IMR-90 (cell line): Measurements from ENCODE around the gene SLC25A11. TPM values are rescaled to one million over a fixed set of nuclear protein-coding genes. Genes with fewer than 3 reads are reported as not detected.
A peak's percentile ranks its signal among the peaks of the same experiment; 100 is the strongest.

Experiments used
- ATAC-seq: fragments of 200-7000 bp; cut with Tn5 transposase; 2 replicates; pipeline ENCODE4 v1.9.1; 2020; ENCODE audit warnings: low read depth, mild to moderate bottlenecking, moderate library complexity
- BruUV-seq: library from RNA; stranded (reverse); fragments of 400-500 nt; replicated peaks from 2 replicates; lab custom pipeline; 2021; lab: Mats Ljungman, UMichigan
- CTCF ChIA-PET: fragments of 300-600 bp; formaldehyde crosslinking; extraction: SDS; loops from one replicate; lab custom pipeline; 2021; ENCODE audit warnings: antibody characterized with exemption; lab: Yijun Ruan, JAX
- POLR2A ChIA-PET: fragments of 300-600 bp; sonication (Branson Sonifier 250); formaldehyde crosslinking; loops from one replicate; lab custom pipeline; 2022; ENCODE audit warnings: antibody characterized with exemption; ENCODE audit not compliant: unreplicated experiment; lab: Charles Lee
- DNase-seq: peaks from one replicate; pipeline ENCODE4 v3.0.0; 2013
- H2AFZ ChIP-seq: replicated peaks from 2 replicates; pipeline ENCODE3; 2013; ENCODE audit warnings: low read length, mild to moderate bottlenecking; ENCODE audit not compliant: poor library complexity
- H2AK5ac ChIP-seq: 2 replicates; pipeline ENCODE4 v1.6.1; 2013; ENCODE audit warnings: low read depth, low read length, inconsistent platforms
- H2AK9ac ChIP-seq: replicated peaks from 2 replicates; pipeline ENCODE3; 2013; ENCODE audit warnings: mild to moderate bottlenecking, low read depth, low read length, moderate library complexity; ENCODE audit not compliant: poor library complexity
- H2BK120ac ChIP-seq: 2 replicates; pipeline ENCODE4 v1.6.1; 2013; ENCODE audit warnings: low read depth, low read length, inconsistent platforms
- H2BK15ac ChIP-seq: 3 replicates; pipeline ENCODE4 v1.6.1; 2013; ENCODE audit warnings: low read depth, low read length, inconsistent platforms
- H2BK20ac ChIP-seq: 2 replicates; pipeline ENCODE4 v1.6.1; 2013; ENCODE audit warnings: low read depth, mild to moderate bottlenecking, inconsistent platforms, low read length, moderate library complexity
- H2BK5ac ChIP-seq: 2 replicates; pipeline ENCODE4 v1.6.1; 2013; ENCODE audit warnings: mild to moderate bottlenecking, low read depth, low read length, inconsistent platforms; ENCODE audit not compliant: poor library complexity, severe bottlenecking
- H3K14ac ChIP-seq: replicated peaks from 2 replicates; pipeline ENCODE4 v1.6.1; 2013; ENCODE audit warnings: low read depth, low read length, inconsistent platforms
- H3K18ac ChIP-seq: 2 replicates; pipeline ENCODE4 v1.6.1; 2013; ENCODE audit warnings: low read depth, low read length, control low read depth
- H3K23ac ChIP-seq: 2 replicates; pipeline ENCODE4 v1.6.1; 2013; ENCODE audit warnings: low read depth, low read length, inconsistent platforms
- H3K27ac ChIP-seq: 2 replicates; pipeline ENCODE4 v1.5.1; 2013; ENCODE audit warnings: mild to moderate bottlenecking, control low read depth, low read length; ENCODE audit not compliant: insufficient read depth
- H3K27me3 ChIP-seq: 2 replicates; pipeline ENCODE4 v1.6.1; 2013; ENCODE audit warnings: low read length; ENCODE audit not compliant: control insufficient read depth, insufficient read depth
- H3K36me3 ChIP-seq: 2 replicates; pipeline ENCODE4 v1.6.1; 2013; ENCODE audit warnings: low read length, mixed read lengths; ENCODE audit not compliant: control insufficient read depth, insufficient read depth
- H3K4ac ChIP-seq: 2 replicates; pipeline ENCODE4 v1.6.1; 2013; ENCODE audit warnings: low read depth, low read length, inconsistent platforms
- H3K4me1 ChIP-seq: 2 replicates; pipeline ENCODE4 v1.6.1; 2013; ENCODE audit warnings: low read length, mixed read lengths; ENCODE audit not compliant: control insufficient read depth, insufficient read depth
- H3K4me2 ChIP-seq: 2 replicates; pipeline ENCODE4 v1.6.1; 2013; ENCODE audit warnings: low read depth, mild to moderate bottlenecking, control low read depth, low read length, moderate library complexity
- H3K4me3 ChIP-seq: 2 replicates; pipeline ENCODE4 v1.5.1; 2013; ENCODE audit warnings: low read depth, mild to moderate bottlenecking, control low read depth, low read length, moderate library complexity; ENCODE audit not compliant: insufficient read depth
- H3K56ac ChIP-seq: 2 replicates; pipeline ENCODE4 v1.6.1; 2013; ENCODE audit warnings: low read length, inconsistent platforms; ENCODE audit not compliant: insufficient read depth; ENCODE audit errors: extremely low read depth
- H3K79me1 ChIP-seq, 2 experiments: 2 replicates each; pipeline ENCODE4 v1.6.1; 2013; ENCODE audit warnings: low read length in 2 of 2, inconsistent platforms in 1 of 2, low read depth in 1 of 2
- H3K9ac ChIP-seq: 2 replicates; pipeline ENCODE4 v1.6.1; 2013; ENCODE audit warnings: low read depth, low read length, control low read depth
- H3K9me1 ChIP-seq: 2 replicates; pipeline ENCODE4 v1.6.1; 2013; ENCODE audit warnings: low read length, inconsistent platforms; ENCODE audit not compliant: insufficient read depth
- H3K9me3 ChIP-seq: 2 replicates; pipeline ENCODE4 v1.6.1; 2013; ENCODE audit warnings: low read length; ENCODE audit not compliant: control insufficient read depth, insufficient read depth
- H4K20me1 ChIP-seq: 2 replicates; pipeline ENCODE4 v1.6.1; 2013; ENCODE audit warnings: low read length, inconsistent platforms; ENCODE audit not compliant: insufficient read depth
- H4K5ac ChIP-seq: 2 replicates; pipeline ENCODE4 v1.6.1; 2013; ENCODE audit warnings: mild to moderate bottlenecking, low read depth, low read length, control low read depth
- H4K8ac ChIP-seq, 2 experiments: 2 replicates each; pipeline ENCODE4 v1.6.1; 2013; ENCODE audit warnings: low read depth in 2 of 2, low read length in 2 of 2, control low read depth in 1 of 2, inconsistent platforms in 1 of 2
- H4K91ac ChIP-seq: 2 replicates; pipeline ENCODE4 v1.6.1; 2013; ENCODE audit warnings: low read depth, low read length, inconsistent platforms; ENCODE audit not compliant: insufficient read depth
- BHLHE40 ChIP-seq: fragments of 150-350 bp; IDR thresholded peaks from 2 replicates; pipeline ENCODE4 v1.6.1; 2016; ENCODE audit warnings: mild to moderate bottlenecking, low read depth, low read length
- CEBPB ChIP-seq: IDR thresholded peaks from 2 replicates; pipeline ENCODE4 v1.6.1; 2012; ENCODE audit warnings: low read depth, low read length, improper control_type of control experiment
- CHD1 ChIP-seq: IDR thresholded peaks from 2 replicates; pipeline ENCODE4 v1.6.1; 2012; ENCODE audit warnings: low read depth, low read length, improper control_type of control experiment
- CTCF ChIP-seq: conservative IDR thresholded peaks from 2 replicates; pipeline ENCODE4 v1.5.1; 2012; ENCODE audit warnings: mild to moderate bottlenecking, low read depth, low read length, improper control_type of control experiment
- MAZ ChIP-seq: IDR thresholded peaks from 2 replicates; pipeline ENCODE4 v1.6.1; 2012; ENCODE audit warnings: low read depth, mild to moderate bottlenecking, low read length, improper control_type of control experiment, moderate library complexity, borderline replicate concordance
- MXI1 ChIP-seq: IDR thresholded peaks from 2 replicates; pipeline ENCODE4 v1.6.1; 2012; ENCODE audit warnings: low read depth, mild to moderate bottlenecking, low read length, moderate library complexity, borderline replicate concordance
- NFE2L2 ChIP-seq: fragments of 150-350 bp; IDR thresholded peaks from 2 replicates; pipeline ENCODE4 v1.6.1; 2016; ENCODE audit warnings: low read depth, mild to moderate bottlenecking, low read length
- POLR2A ChIP-seq: IDR thresholded peaks from 2 replicates; pipeline ENCODE4 v1.6.1; 2012; ENCODE audit warnings: mild to moderate bottlenecking, low read depth, low read length
- RAD21 ChIP-seq: IDR thresholded peaks from 2 replicates; pipeline ENCODE4 v1.6.1; 2012; ENCODE audit warnings: low read length, improper control_type of control experiment
- RCOR1 ChIP-seq: IDR thresholded peaks from 2 replicates; pipeline ENCODE4 v1.6.1; 2012; ENCODE audit warnings: mild to moderate bottlenecking, low read length, improper control_type of control experiment; ENCODE audit not compliant: insufficient replicate concordance
- RFX5 ChIP-seq: IDR thresholded peaks from 2 replicates; pipeline ENCODE4 v1.8.0; 2012; ENCODE audit warnings: low read depth, mild to moderate bottlenecking, low read length, moderate library complexity
- SMC3 ChIP-seq: fragments of 150-350 bp; IDR thresholded peaks from 2 replicates; pipeline ENCODE4 v1.6.1; 2016; ENCODE audit warnings: low read depth, mild to moderate bottlenecking, antibody characterized with exemption, low read length, moderate library complexity
- USF2 ChIP-seq: fragments of 150-350 bp; IDR thresholded peaks from 2 replicates; pipeline ENCODE4 v1.6.1; 2017; ENCODE audit warnings: mild to moderate bottlenecking, antibody characterized with exemption, low read length, low read depth
- WGBS, 2 experiments: methylation state at CpG; one replicate each; pipeline versions ENCODE4 v1.1.5 to v1.1.7; 2013; ENCODE audit warnings: missing lambda C conversion rate in 2 of 2; ENCODE audit not compliant: insufficient read length in 1 of 2; ENCODE audit errors: extremely low coverage in 2 of 2; 5-methylcytosine and 5-hydroxymethylcytosine counted together
- dilution Hi-C: fragments of 300-500 bp; cut with HindIII; formaldehyde crosslinking; loops from one replicate; pipeline ENCODE4 v1.14.3; 2018; ENCODE audit warnings: low sequenced_read_pairs; ENCODE audit not compliant: unreplicated experiment
- in situ Hi-C: fragments of 300-500 bp; cut with MboI; formaldehyde crosslinking; loops from 3 replicates; pipeline ENCODE4 v1.14.3; 2019; ENCODE audit warnings: low sequenced_read_pairs, inconsistent platforms, mixed read lengths
- intact Hi-C: fragments of 100-400 bp; cut with micrococcal nuclease; formaldehyde crosslinking; loops from 2 replicates; pipeline ENCODE4 v1.10.0; 2022
- polyA plus RNA-seq, 3 experiments: library from polyadenylated mRNA; depleted of rRNA; stranded (reverse); fragments of >200 nt; gene quantifications; 2 replicates each; pipeline ENCODE4 v1.2.3, GENCODE V29; 2012; ENCODE audit warnings: low replicate concordance in 1 of 3
- total RNA-seq: library from RNA; depleted of rRNA; stranded (reverse); fragments of >200 nt; gene quantifications from 2 replicates; pipeline ENCODE4 v1.2.3, GENCODE V29; 2012

Gene SLC25A11
- total and polyA plus RNA-seq, 2 of the 4 experiments (the other 2 are of a cell fraction): 35.0 to 62.2 TPM

GRCh38 chr17:4902540-4902939, 37.3 kb downstream of the SLC25A11 start:
- peaks cover 2% of the 10 kb centered on the region; the same call in 1 of the 2 replicates for H3K27me3 ChIP-seq
- peaks cover 4% of the 10 kb centered on the region; the same call in 1 of the 2 replicates for H3K9me1 ChIP-seq
- H3K4me3 ChIP-seq: no peak overlapping the region
- CTCF ChIA-PET: interaction anchor here (0.9 to 1.5 kb wide), 3 partner anchors 18 to 115 kb away, joined by 3 to 4 read pairs (median 4); partner anchors contain the start of gene SPAG7
- H2AK5ac ChIP-seq: no peak overlapping the region
- H4K91ac ChIP-seq: no peak overlapping the region
- in situ Hi-C loops (no loop called here), dilution Hi-C loops (no loop called here), intact Hi-C loops (no loop called here)
- H3K4me2 ChIP-seq: no peak overlapping the region
- POLR2A ChIA-PET: no interaction called here
- H3K27ac ChIP-seq: no peak overlapping the region
- peak overlapping the region; percentile 10 for H2AFZ ChIP-seq
- H3K14ac ChIP-seq: no peak overlapping the region
- no TSS peak for BruUV-seq
- H3K4me1 ChIP-seq: no peaks in the 10 kb centered on the region
- H3K23ac ChIP-seq: no peak overlapping the region
- no peak overlapping the region for H2BK15ac ChIP-seq
- no peaks in the 10 kb centered on the region; the same call in 1 of the 2 replicates for H4K20me1 ChIP-seq
- no peak overlapping the region for H2AK9ac ChIP-seq
- H3K79me1 ChIP-seq: no peaks in the 10 kb centered on the region
- ATAC-seq: no peak
- no peak overlapping the region for H3K56ac ChIP-seq
- no peak overlapping the region for H2BK5ac ChIP-seq
- no peak overlapping the region for H2BK20ac ChIP-seq
- TF ChIP-seq POLR2A (no peak), RFX5 (no peak), BHLHE40 (no peak), CHD1 (no peak), RAD21 (no peak), RCOR1 (no peak), MAZ (no peak), NFE2L2 (no peak), SMC3 (no peak), USF2 (no peak), CEBPB (no peak), MXI1 (no peak), CTCF (no peak)
- WGBS, 2 experiments: 70% methylated on average over 2 of the region's 8 CpGs; no CpG with 5 or more reads in 1 of the 2 experiments
- H3K4ac ChIP-seq: no peak overlapping the region
- H4K8ac ChIP-seq: no peak overlapping the region
- peaks cover 2% of the 10 kb centered on the region; the same call in 1 of the 2 replicates for H3K36me3 ChIP-seq
- H2BK120ac ChIP-seq: no peak overlapping the region
- no peak overlapping the region for H3K9ac ChIP-seq
- no peak overlapping the region for H4K5ac ChIP-seq
- DNase-seq: no peak
- no peaks in the 10 kb centered on the region; the same call in 1 of the 2 replicates for H3K9me3 ChIP-seq
- H3K18ac ChIP-seq: no peak overlapping the region
